Neutrophil (primary cell): Measurements from ENCODE around the gene FAM234B.

Source experiments
- H3K27ac ChIP-seq: fragments of 200-600 bp; sonication (generic); 2 replicates; pipeline ENCODE4 v1.5.1; 2016; ENCODE audit warnings: mild to moderate bottlenecking, moderate library complexity
- H3K27me3 ChIP-seq: fragments of 200-600 bp; sonication (generic); 2 replicates; pipeline ENCODE4 v1.6.0; 2016; ENCODE audit warnings: mild to moderate bottlenecking
- H3K36me3 ChIP-seq: fragments of 200-600 bp; sonication (generic); 2 replicates; pipeline ENCODE4 v1.5.1; 2017
- H3K4me1 ChIP-seq, 2 experiments: fragments of 200-600 bp in 1 of 2; sonication (generic) in 1 of 2; 1 replicate in 1 of 2; 2 replicates in 1 of 2; pipeline versions ENCODE4 v1.5.1 to v1.6.1; 2013 to 2016; ENCODE audit warnings: low read depth in 1 of 2, low read length in 1 of 2, mild to moderate bottlenecking in 1 of 2, moderate library complexity in 1 of 2; ENCODE audit not compliant: control insufficient read depth in 1 of 2, insufficient read depth in 1 of 2
- H3K4me3 ChIP-seq, 2 experiments: fragments of 200-600 bp in 1 of 2; sonication (generic) in 1 of 2; 1 replicate in 1 of 2; 2 replicates in 1 of 2; pipeline ENCODE4 v1.5.1; 2013 to 2016; ENCODE audit warnings: low read depth in 1 of 2, low read length in 1 of 2, mild to moderate bottlenecking in 1 of 2, moderate library complexity in 1 of 2
- H3K9me3 ChIP-seq: fragments of 200-600 bp; sonication (generic); 2 replicates; pipeline ENCODE4 v1.5.1; 2016
- TF ChIP-seq, protein P1 (sequence below): fragments of 200-600 bp; sonication (generic); IDR thresholded peaks from 2 replicates; pipeline ENCODE4 v1.5.1; 2016; ENCODE audit warnings: antibody characterized with exemption

Gene FAM234B

DNA sequence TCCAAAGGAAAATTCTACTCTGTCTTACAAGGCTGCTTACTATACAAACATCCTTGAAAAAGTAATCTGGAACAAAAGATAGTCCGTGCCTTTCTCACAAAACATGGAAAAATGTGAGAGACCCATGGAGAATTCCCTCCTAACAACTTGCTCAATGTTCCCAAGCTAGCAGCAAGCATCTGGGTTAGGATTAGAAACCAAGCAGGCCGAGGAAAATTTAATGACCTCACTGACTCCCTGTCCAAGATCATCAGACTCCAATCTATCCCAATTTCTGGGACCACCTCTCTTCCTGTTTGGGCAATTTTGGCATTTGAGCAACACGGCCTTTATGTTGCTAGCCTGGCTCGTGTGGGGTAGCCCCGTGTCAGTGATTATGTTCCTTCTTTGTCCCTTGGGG is 77.4 kb downstream of the FAM234B start:
- no peaks in the 10 kb centered on the region for H3K4me1 ChIP-seq
- H3K9me3 ChIP-seq, result no peaks in the 10 kb centered on the region
- no peaks in the 10 kb centered on the region for H3K27me3 ChIP-seq
- no peak overlapping the region for H3K4me3 ChIP-seq
- TF ChIP-seq, protein P1, sequence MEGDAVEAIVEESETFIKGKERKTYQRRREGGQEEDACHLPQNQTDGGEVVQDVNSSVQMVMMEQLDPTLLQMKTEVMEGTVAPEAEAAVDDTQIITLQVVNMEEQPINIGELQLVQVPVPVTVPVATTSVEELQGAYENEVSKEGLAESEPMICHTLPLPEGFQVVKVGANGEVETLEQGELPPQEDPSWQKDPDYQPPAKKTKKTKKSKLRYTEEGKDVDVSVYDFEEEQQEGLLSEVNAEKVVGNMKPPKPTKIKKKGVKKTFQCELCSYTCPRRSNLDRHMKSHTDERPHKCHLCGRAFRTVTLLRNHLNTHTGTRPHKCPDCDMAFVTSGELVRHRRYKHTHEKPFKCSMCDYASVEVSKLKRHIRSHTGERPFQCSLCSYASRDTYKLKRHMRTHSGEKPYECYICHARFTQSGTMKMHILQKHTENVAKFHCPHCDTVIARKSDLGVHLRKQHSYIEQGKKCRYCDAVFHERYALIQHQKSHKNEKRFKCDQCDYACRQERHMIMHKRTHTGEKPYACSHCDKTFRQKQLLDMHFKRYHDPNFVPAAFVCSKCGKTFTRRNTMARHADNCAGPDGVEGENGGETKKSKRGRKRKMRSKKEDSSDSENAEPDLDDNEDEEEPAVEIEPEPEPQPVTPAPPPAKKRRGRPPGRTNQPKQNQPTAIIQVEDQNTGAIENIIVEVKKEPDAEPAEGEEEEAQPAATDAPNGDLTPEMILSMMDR, result no peak
- H3K27ac ChIP-seq, result no peak overlapping the region
- H3K36me3 ChIP-seq, result no peaks in the 10 kb centered on the region

DNA sequence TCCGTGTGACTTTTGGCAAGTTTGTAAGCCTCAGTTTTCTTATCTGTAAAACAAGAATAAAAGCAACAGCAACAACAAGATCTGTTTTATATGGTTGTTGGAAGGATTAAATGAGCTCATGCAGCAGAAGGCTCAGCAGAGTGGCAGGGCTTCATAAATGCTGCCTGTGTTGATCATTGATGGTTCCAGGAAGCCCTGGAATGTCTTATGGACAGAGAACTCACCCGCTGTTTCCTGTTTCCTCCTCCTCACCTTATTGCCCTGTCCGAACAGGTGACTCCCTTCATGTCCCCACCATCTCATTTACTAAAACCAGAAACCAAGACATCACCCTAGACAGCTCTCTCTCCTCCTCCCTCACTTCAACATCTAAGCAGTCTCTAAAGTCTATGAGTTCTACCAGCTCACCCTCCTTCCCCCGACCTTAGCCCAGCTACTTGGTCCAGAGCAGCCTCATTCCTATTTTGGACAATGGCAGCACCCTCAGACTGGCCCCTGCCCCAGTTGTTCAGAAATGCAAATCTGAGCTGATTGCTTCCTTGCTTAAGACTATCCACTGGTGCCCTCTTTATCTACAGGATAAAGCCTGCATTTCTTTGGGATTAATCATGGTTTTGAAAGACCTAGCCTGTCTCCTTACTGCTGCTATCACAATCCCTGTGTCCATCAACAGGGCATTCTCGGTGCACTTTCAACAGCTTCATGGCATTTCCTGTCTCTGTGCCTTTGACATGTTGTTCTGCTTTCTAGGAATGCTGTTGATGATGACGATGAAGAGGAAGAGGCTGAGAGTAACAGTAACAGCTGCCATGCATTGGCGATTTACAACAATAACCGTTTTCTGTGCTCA is 80.7 kb downstream of the FAM234B start:
- TF ChIP-seq, protein P1, result no peak
- Histone ChIP-seq H3K27me3 (no peaks in the 10 kb centered on the region), H3K4me3 (no peak overlapping the region), H3K27ac (no peak overlapping the region), H3K9me3 (no peaks in the 10 kb centered on the region), H3K4me1 (no peaks in the 10 kb centered on the region), H3K36me3 (no peaks in the 10 kb centered on the region)

DNA sequence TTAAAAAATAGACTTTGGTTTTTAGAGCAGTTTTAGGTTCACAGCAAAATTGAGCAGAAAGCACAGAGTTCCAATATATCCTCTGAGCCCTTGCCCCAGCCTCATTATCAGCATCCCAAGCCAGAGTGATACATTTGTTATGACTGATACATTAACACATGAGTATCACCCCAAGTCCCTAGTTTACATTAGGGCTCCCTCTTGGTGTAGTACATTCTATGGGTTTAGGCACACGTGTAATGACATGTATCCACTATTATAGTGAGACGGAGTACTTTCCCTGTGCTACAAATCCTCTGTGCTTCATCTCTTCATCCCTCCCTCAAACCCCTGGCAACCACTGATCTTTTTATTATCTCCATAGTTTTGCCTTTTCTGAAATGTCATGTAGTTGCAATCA is 81.8 kb downstream of the FAM234B start:
- Histone ChIP-seq H3K4me3 (no peak overlapping the region), H3K4me1 (no peaks in the 10 kb centered on the region), H3K27ac (no peak overlapping the region), H3K27me3 (no peaks in the 10 kb centered on the region), H3K36me3 (no peaks in the 10 kb centered on the region), H3K9me3 (no peaks in the 10 kb centered on the region)
- TF ChIP-seq, protein P1, result no peak

DNA sequence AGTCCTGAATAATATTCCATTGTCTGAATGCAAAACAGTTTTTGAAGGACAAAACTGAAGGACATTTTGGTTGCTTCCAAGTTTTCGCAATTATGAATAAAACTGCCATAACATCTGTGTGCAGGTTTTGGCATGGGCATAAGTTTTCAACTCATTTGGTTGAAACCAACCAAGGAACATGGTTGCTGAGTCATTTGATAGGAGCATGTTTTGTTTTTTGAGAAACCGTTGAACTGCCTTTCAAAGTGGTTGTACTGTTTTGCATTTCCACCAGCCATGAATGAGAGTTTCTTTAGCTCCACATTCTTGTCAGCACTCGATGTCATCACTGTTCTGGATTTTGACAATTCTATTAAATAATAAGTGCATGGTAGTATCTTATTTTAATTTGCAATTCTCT is 82.3 kb downstream of the FAM234B start:
- no peaks in the 10 kb centered on the region for H3K36me3 ChIP-seq
- H3K9me3 ChIP-seq, result no peaks in the 10 kb centered on the region
- no peaks in the 10 kb centered on the region for H3K27me3 ChIP-seq
- H3K27ac ChIP-seq, result no peak overlapping the region
- TF ChIP-seq, protein P1, result no peak
- H3K4me1 ChIP-seq, result no peaks in the 10 kb centered on the region
- H3K4me3 ChIP-seq, result no peak overlapping the region

DNA sequence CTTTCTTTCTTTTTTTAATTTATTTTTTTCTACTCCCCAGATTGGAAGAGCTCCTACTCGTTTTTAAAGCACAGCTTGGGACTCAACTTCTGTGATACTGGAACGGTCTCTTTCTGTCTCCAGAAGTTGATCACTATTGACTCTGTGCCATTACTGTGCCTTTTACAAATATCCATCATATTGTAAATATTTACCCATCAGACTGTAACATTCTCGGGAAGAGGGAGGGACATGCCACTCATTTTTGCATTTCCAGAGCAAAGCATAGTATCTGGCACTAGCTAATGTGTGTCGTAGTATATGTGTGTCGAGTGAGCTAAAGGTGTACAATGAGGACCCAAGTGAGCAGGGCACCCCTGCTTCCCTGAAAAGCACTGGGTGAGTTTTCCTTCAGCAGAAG is 83.3 kb downstream of the FAM234B start:
- no peaks in the 10 kb centered on the region for H3K9me3 ChIP-seq
- H3K36me3 ChIP-seq, result no peaks in the 10 kb centered on the region
- H3K4me1 ChIP-seq, result no peaks in the 10 kb centered on the region
- H3K27ac ChIP-seq, result no peak overlapping the region
- H3K27me3 ChIP-seq, result no peaks in the 10 kb centered on the region
- TF ChIP-seq, protein P1, result no peak
- no peak overlapping the region for H3K4me3 ChIP-seq
